ENCODE results near the gene TIMP2.

- TF ChIP-seq CTCF (conservative IDR thresholded peaks at IDR 0.05) (no peak), ZFX (IDR thresholded peaks at IDR 0.05) (no peak)
Measured at GRCh38 chr17:78838574-78839005, 86.6 kb downstream of the TIMP2 start.

Data from C4-2B (cell line).